GM12865 (cell line): Measurements from ENCODE around the gene OTUD1.
"Not testable (repeated sequence)": the region's sequence is repeated elsewhere in the genome, so short reads cannot be mapped to it uniquely, and the experiment has no call there.

Experiments
- DNase-seq: peaks from one replicate; pipeline ENCODE4 v3.0.0; 2010; ENCODE audit warnings: low read depth
- H3K4me3 ChIP-seq: 2 replicates; pipeline ENCODE4 v1.5.1; 2011; ENCODE audit warnings: mild to moderate bottlenecking, low read depth, low read length, control low read depth
- TF ChIP-seq, protein P1 (sequence below): IDR thresholded peaks from 2 replicates; pipeline ENCODE4 v1.5.1; 2011; ENCODE audit warnings: low read length, control low read depth, low read depth, inconsistent platforms; ENCODE audit not compliant: insufficient read depth; ENCODE audit errors: missing control alignments

Gene OTUD1, protein sequence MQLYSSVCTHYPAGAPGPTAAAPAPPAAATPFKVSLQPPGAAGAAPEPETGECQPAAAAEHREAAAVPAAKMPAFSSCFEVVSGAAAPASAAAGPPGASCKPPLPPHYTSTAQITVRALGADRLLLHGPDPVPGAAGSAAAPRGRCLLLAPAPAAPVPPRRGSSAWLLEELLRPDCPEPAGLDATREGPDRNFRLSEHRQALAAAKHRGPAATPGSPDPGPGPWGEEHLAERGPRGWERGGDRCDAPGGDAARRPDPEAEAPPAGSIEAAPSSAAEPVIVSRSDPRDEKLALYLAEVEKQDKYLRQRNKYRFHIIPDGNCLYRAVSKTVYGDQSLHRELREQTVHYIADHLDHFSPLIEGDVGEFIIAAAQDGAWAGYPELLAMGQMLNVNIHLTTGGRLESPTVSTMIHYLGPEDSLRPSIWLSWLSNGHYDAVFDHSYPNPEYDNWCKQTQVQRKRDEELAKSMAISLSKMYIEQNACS

DNA sequence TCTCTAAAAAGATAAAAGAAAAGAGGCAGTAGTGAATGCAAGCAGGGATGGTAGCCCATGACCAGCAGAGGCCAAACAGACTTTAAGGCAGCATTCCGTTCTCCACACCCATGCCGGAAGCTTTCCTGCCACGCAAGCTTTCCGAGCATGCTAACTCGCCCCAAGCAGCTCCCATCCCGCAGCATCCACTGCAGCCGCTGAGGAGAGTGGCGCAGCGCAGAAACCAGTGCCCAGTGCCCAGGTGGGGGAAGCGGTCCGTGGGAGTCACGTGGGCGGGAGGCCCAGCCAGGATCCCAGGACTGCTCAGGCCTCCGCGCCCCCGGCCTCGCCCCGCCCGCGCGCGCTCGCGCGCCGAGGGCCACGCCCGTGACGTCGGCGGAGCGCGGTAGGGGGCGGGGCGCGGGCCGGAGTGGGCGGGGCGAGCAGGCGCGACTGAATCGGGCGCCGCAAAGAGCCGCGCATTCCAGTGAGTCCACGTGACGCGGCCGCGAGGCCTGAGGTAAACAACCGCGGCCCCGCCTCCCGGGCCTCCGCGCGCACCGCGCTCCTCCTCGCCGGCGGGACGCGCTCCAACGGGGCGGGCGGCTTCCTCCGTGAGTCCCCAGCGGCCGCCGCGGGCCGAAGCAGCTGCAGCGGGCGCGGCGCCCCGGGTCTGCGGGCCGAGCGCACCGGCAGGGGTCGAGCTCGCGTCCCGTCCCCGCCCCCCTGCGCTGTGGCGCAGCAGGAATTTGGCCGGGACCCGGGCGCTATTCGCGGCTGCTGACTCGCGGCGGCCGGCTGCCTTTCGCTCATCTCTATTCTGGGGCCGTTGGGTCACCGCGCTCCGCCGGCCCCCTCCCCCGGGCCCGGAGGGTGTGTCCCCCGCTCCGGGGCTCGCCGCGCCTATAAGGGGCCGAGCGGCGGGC, at the start of gene OTUD1:
TSS of gene OTUD1 (plus strand) at position 529 of the 905 bp plus-strand sequence. CDS start 383 bp downstream, outside the sequence.
- TF ChIP-seq, protein P1, sequence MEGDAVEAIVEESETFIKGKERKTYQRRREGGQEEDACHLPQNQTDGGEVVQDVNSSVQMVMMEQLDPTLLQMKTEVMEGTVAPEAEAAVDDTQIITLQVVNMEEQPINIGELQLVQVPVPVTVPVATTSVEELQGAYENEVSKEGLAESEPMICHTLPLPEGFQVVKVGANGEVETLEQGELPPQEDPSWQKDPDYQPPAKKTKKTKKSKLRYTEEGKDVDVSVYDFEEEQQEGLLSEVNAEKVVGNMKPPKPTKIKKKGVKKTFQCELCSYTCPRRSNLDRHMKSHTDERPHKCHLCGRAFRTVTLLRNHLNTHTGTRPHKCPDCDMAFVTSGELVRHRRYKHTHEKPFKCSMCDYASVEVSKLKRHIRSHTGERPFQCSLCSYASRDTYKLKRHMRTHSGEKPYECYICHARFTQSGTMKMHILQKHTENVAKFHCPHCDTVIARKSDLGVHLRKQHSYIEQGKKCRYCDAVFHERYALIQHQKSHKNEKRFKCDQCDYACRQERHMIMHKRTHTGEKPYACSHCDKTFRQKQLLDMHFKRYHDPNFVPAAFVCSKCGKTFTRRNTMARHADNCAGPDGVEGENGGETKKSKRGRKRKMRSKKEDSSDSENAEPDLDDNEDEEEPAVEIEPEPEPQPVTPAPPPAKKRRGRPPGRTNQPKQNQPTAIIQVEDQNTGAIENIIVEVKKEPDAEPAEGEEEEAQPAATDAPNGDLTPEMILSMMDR: no peak
- DNase-seq: peak; percentile 92

DNA sequence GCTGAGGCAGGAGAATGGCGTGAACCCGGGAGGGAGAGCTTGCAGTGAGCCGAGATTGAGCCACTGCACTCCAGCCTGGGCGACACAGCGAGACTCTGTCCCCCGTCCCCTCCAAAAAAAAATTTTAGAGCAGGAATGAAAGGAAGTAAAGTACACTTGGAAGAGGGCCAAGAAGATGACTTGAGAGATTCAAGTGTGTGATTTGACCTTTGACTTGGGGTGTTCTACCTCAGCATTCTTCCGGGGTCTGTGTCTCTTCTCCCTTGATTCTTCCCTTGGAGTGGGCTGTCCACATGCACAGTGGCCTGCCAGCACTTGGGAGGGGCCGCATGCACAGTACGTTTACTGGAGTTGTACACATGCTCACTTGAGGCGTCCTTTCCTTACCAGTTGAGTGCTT, 48.5 kb upstream of the OTUD1 start:
- not testable (repeated sequence) for DNase-seq, H3K4me3 ChIP-seq

More for the DNA sequence above, at the start of gene OTUD1:
- H3K4me3 ChIP-seq: peak within 1 kb of the TSS; percentile 76

DNA sequence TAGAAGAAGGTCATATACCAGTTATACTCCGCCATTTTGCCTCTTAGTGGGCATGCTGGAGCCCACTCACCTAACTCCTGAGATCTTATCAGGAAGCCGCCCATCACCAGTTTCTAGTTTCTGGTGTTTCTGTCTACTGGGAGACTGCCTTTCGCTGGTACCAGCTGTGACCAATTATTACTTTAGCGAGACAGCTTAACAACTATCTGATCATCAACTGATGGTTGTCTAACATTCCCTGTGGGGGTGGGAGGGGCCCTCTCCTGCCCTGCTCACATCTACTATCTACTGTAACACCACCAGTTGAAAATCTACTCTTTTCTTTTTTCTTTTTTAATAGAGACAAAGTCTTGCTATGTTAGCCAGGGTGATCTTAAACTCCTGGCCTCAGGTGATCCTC, 48.1 kb upstream of the OTUD1 start:
- TF ChIP-seq, protein P1: no peak
- DNase-seq: no peak
- no peak overlapping the region for H3K4me3 ChIP-seq

DNA sequence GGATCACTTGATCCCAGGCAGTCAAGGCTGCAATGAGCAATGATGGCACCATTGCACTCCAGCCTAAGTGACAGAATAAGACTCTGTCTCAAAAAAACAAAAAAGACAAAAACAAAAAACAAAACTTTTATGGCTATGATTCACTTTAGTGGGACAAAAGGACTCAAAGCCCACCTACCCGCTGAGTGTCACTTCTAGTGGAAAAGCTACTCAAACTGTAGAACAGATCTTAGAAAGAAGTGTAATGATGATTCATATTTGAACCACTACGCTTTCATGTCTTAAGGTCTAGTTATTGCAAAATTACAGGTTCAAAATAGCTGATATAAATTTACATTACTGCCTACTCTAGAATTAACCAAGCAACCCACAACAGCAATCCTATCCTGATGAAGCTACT, 47.1 kb upstream of the OTUD1 start:
- no peak for DNase-seq
- TF ChIP-seq, protein P1: no peak
- H3K4me3 ChIP-seq: no peak overlapping the region

DNA sequence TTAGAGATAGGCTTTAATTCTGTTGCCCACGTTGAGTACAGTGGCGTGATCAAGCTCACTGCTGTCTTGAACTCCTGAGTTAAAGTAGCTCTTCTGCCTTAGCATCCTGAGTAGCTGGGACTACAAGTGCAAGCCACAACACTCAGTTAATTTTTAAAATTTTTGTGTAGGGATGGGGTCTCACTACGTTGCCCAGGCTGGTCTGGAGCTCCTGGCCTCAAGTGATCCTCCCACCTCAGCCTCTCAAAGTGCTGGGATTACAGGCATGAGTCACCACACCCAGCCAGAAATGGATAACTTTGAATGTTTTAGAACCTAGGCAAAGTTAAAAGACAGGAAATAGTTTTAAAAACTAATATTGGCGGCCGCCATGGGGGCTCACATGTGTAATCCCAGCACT, 43.9 kb upstream of the OTUD1 start:
- H3K4me3 ChIP-seq: no peak overlapping the region
- TF ChIP-seq, protein P1: no peak
- no peak for DNase-seq

DNA sequence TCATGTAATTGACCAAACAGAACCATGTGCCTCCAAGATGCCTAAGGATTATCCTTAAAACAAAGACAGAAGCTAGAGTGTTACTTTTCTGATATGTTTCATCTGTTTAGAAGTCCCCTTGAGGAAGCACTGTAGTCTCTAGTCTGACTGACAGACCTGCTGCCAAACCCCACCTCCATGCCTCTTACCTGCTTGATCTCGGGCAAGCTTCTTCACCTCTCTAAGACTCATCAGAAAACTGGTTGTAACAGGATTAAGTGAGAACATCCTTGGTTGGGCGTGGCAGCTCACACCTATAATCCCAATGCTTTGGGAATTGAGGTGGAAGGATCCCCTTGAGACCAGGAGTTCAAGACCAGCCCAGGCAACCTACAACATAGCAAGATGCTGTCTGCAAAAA, 42.2 kb upstream of the OTUD1 start:
- TF ChIP-seq, protein P1: no peak
- no peak overlapping the region for H3K4me3 ChIP-seq
- DNase-seq: no peak

DNA sequence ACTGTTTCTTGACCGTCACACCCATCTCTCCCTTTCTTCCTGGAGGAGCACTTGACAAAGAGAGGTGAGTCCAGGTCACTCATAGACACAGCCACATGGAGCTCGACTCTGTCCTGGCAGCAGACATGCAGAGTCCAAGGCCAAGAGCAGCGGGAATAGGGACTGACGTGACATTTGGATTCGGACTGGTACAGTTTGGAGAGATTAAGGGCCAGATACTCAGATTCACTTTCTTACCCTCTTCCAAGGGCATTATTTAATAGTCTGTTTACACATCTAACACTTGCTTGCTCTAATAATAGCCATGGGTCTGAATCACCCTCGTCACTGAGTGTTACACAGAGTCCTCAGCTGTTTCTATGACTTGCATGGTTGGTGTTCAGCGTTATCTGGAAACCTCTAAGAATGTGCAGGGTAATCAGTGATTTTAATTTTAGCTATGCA, 39.2 kb upstream of the OTUD1 start:
- DNase-seq: no peak
- TF ChIP-seq, protein P1: no peak
- no peak overlapping the region for H3K4me3 ChIP-seq
